Parathyroid adenoma (tissue), 2 donors: Measurements from ENCODE around the gene MSL3.

Experiments used
- H2AFZ ChIP-seq: fragments of 300-600 bp; sonication (generic); one replicate; pipeline ENCODE4 v1.7.0; 2017; ENCODE audit warnings: antibody characterized with exemption, mild to moderate bottlenecking
- H3K27ac ChIP-seq: fragments of 300-600 bp; sonication (generic); one replicate; pipeline ENCODE4 v1.7.0; 2017
- H3K27me3 ChIP-seq: fragments of 300-600 bp; sonication (generic); one replicate; pipeline ENCODE4 v1.7.0; 2017; ENCODE audit warnings: low read length; ENCODE audit not compliant: control insufficient read depth, insufficient read depth
- H3K36me3 ChIP-seq: fragments of 300-600 bp; sonication (generic); one replicate; pipeline ENCODE4 v1.7.0; 2017; ENCODE audit warnings: low read length; ENCODE audit not compliant: control insufficient read depth, insufficient read depth
- H3K4me1 ChIP-seq: fragments of 300-600 bp; sonication (generic); one replicate; pipeline ENCODE4 v1.7.0; 2017; ENCODE audit warnings: control low read depth
- H3K4me2 ChIP-seq: fragments of 300-600 bp; sonication (generic); one replicate; pipeline ENCODE4 v1.7.0; 2017; ENCODE audit warnings: low read length
- H3K4me3 ChIP-seq: fragments of 300-600 bp; sonication (generic); one replicate; pipeline ENCODE4 v1.7.0; 2017; ENCODE audit warnings: low read depth, low read length
- H3K79me2 ChIP-seq: fragments of 300-600 bp; sonication (generic); one replicate; pipeline ENCODE4 v1.7.0; 2017; ENCODE audit warnings: control low read depth
- H3K9ac ChIP-seq: fragments of 300-600 bp; sonication (generic); one replicate; pipeline ENCODE4 v1.7.0; 2017; ENCODE audit warnings: mild to moderate bottlenecking
- H3K9me3 ChIP-seq: fragments of 300-600 bp; sonication (generic); one replicate; pipeline ENCODE4 v1.7.0; 2017; ENCODE audit warnings: low read length; ENCODE audit not compliant: control insufficient read depth
- CTCF ChIP-seq: fragments of 300-600 bp; sonication (generic); IDR thresholded peaks from one replicate; pipeline ENCODE4 v1.7.0; 2017; ENCODE audit warnings: antibody characterized with exemption, mild to moderate bottlenecking
- donor health status: primary hyperparathyroidism.

MSL3 gene

GRCh38 chrX:11758400-11759171 is 549 bp downstream of the MSL3 start:
- H3K79me2 ChIP-seq, result no peaks in the 10 kb centered on the region
- peak overlapping the region; percentile 88 for H3K4me3 ChIP-seq
- H3K27me3 ChIP-seq, result no peaks in the 10 kb centered on the region
- no peaks in the 10 kb centered on the region for H3K9me3 ChIP-seq
- peak overlapping the region; percentile 67 for H3K9ac ChIP-seq
- H3K27ac ChIP-seq, result peak overlapping the region; percentile 94
- peak overlapping the region; percentile 89 for H3K4me2 ChIP-seq
- TF ChIP-seq CTCF, result peak; percentile 55
- no peaks in the 10 kb centered on the region for H3K36me3 ChIP-seq
- H2AFZ ChIP-seq, result peak overlapping the region; percentile 87
- no peaks in the 10 kb centered on the region for H3K4me1 ChIP-seq

GRCh38 chrX:11759172-11759460 is 1.1 kb downstream of the MSL3 start:
- peak overlapping the region; percentile 87 for H2AFZ ChIP-seq
- H3K4me3 ChIP-seq, result peak overlapping the region; percentile 88
- H3K9me3 ChIP-seq, result no peaks in the 10 kb centered on the region
- H3K27me3 ChIP-seq, result no peaks in the 10 kb centered on the region
- peak overlapping the region; percentile 94 for H3K27ac ChIP-seq
- peak overlapping the region; percentile 89 for H3K4me2 ChIP-seq
- no peaks in the 10 kb centered on the region for H3K36me3 ChIP-seq
- no peaks in the 10 kb centered on the region for H3K79me2 ChIP-seq
- H3K4me1 ChIP-seq, result no peaks in the 10 kb centered on the region
- no peak for TF ChIP-seq CTCF
- peak overlapping the region; percentile 67 for H3K9ac ChIP-seq

DNA sequence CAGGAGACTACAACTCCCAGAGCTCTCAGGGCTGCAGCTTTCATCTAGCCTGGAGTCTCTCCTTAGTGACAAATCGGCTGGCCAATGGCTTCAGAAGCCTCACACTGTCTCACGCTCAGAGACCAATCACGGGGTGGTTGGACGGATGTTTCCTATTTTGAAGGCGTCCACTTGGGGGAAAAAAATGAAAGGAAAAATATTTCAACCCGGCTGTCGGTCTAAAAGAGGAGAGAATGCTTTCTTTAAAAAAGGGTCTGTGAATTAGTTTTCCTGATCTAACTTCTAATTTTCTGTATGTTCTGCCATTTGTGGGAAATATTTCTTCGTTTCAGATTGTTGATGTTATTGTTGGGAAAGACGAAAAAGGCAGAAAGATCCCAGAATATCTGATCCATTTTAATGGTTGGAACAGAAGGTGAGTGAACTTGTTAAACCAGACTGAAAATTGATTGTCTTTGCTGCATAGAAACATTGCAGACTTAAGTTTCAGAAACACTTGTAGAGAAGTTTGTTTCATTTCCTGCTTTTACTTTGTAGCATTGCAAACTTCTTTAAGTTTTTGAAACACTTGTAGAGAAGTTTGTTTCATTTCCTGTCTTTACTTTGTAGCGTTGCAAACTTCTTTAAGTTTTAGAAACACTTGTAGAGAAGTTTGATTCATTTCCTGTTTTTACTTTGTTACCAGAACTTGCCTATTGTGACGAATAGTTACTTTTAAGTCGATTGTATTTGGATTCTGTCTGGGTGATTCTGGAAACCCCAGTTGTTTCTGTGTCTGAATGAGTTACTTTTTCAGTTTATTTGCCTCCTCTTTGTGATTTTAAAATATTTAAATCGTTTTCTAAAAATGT is 1.6 kb downstream of the MSL3 start:
- no peak overlapping the region for H3K9ac ChIP-seq
- H3K36me3 ChIP-seq, result no peaks in the 10 kb centered on the region
- H3K27me3 ChIP-seq, result no peaks in the 10 kb centered on the region
- H3K4me1 ChIP-seq, result no peaks in the 10 kb centered on the region
- H3K4me3 ChIP-seq, result peak overlapping the region; percentile 88
- peak overlapping the region; percentile 87 for H2AFZ ChIP-seq
- peak overlapping the region; percentile 89 for H3K4me2 ChIP-seq
- H3K9me3 ChIP-seq, result no peaks in the 10 kb centered on the region
- peak overlapping the region; percentile 94 for H3K27ac ChIP-seq
- TF ChIP-seq CTCF, result no peak
- H3K79me2 ChIP-seq, result no peaks in the 10 kb centered on the region

- H3K79me2 ChIP-seq, result no peaks in the 10 kb centered on the region
- no peaks in the 10 kb centered on the region for H3K36me3 ChIP-seq
- H3K9me3 ChIP-seq, result no peaks in the 10 kb centered on the region
- no peak overlapping the region for H2AFZ ChIP-seq
- no peaks in the 10 kb centered on the region for H3K4me1 ChIP-seq
- no peak for TF ChIP-seq CTCF
- no peak overlapping the region for H3K27ac ChIP-seq
- H3K27me3 ChIP-seq, result no peaks in the 10 kb centered on the region
- H3K4me2 ChIP-seq, result no peak overlapping the region
- no peak overlapping the region for H3K9ac ChIP-seq
- H3K4me3 ChIP-seq, result no peak overlapping the region
These were observed 2.9 kb downstream of the MSL3 start for GRCh38 chrX:11760958-11761357.
